PC-3 (cell line): ENCODE results near the gene PCDHGB5. TPM values are rescaled to one million over a fixed set of nuclear protein-coding genes. Genes with fewer than 3 reads are reported as not detected.

Experiments used
- ATAC-seq: fragments of 200-7000 bp; cut with Tn5 transposase; 2 replicates; pipeline ENCODE4 v1.9.1; 2020; ENCODE audit warnings: mild to moderate bottlenecking, moderate library complexity
- BruUV-seq: library from RNA; stranded (reverse); fragments of 400-500 nt; replicated peaks from 2 replicates; lab custom pipeline; 2021; lab: Mats Ljungman, UMichigan
- CTCF ChIA-PET: fragments of 300-600 bp; sonication (Branson Sonifier 250); formaldehyde crosslinking; loops from one replicate; lab custom pipeline; 2022; ENCODE audit warnings: antibody characterized with exemption; lab: Charles Lee
- POLR2A ChIA-PET: fragments of 300-600 bp; sonication (Branson Sonifier 250); formaldehyde crosslinking; loops from one replicate; lab custom pipeline; 2022; ENCODE audit warnings: antibody characterized with exemption; ENCODE audit not compliant: unreplicated experiment; lab: Charles Lee
- DNase-seq: peaks from one replicate; pipeline ENCODE4 v3.0.0-alpha.2; 2015
- H2AFZ ChIP-seq: fragments of 300-600 bp; sonication (generic); 2 replicates; pipeline ENCODE4 v1.6.0; 2016; ENCODE audit warnings: antibody characterized with exemption, low read length
- H3F3A ChIP-seq: fragments of 300-600 bp; sonication (generic); one replicate; pipeline ENCODE4 v1.6.0; 2017; ENCODE audit warnings: antibody characterized with exemption, low read length, control low read depth, mild to moderate bottlenecking; ENCODE audit not compliant: unreplicated experiment
- H3K27ac ChIP-seq: fragments of 300-600 bp; sonication (generic); 2 replicates; pipeline ENCODE4 v1.5.1; 2016; ENCODE audit warnings: mild to moderate bottlenecking, low read length
- H3K27me3 ChIP-seq: fragments of 300-600 bp; sonication (generic); 2 replicates; pipeline ENCODE4 v1.6.1; 2016; ENCODE audit warnings: low read length, mixed read lengths
- H3K36me3 ChIP-seq: fragments of 300-600 bp; sonication (generic); 2 replicates; pipeline ENCODE4 v1.6.1; 2016; ENCODE audit warnings: low read depth, mixed run types, low read length, mixed read lengths
- H3K4me1 ChIP-seq: fragments of 300-600 bp; sonication (generic); 2 replicates; pipeline ENCODE4 v1.5.1; 2016; ENCODE audit warnings: low read length; ENCODE audit not compliant: insufficient read depth
- H3K4me2 ChIP-seq: fragments of 300-600 bp; sonication (generic); 2 replicates; pipeline ENCODE4 v1.6.0; 2016; ENCODE audit warnings: low read length
- H3K4me3 ChIP-seq: fragments of 300-600 bp; sonication (generic); 2 replicates; pipeline ENCODE4 v1.5.1; 2016; ENCODE audit warnings: mild to moderate bottlenecking, low read length, mixed read lengths
- H3K79me2 ChIP-seq: fragments of 300-600 bp; sonication (generic); 2 replicates; pipeline ENCODE4 v1.6.1; 2017; ENCODE audit warnings: low read length, mixed read lengths
- H3K9ac ChIP-seq: fragments of 300-600 bp; sonication (generic); 2 replicates; pipeline ENCODE4 v1.6.0; 2016; ENCODE audit warnings: mild to moderate bottlenecking, low read length
- H3K9me2 ChIP-seq: fragments of 300-600 bp; sonication (generic); replicated peaks from 2 replicates; pipeline ENCODE4 v1.6.1; 2016; ENCODE audit warnings: mixed run types, low read length, mixed read lengths
- H3K9me3 ChIP-seq: fragments of 300-600 bp; sonication (generic); 2 replicates; pipeline ENCODE4 v1.6.1; 2016; ENCODE audit warnings: low read length, mixed read lengths
- H4K20me1 ChIP-seq: fragments of 300-600 bp; sonication (generic); 2 replicates; pipeline ENCODE4 v1.6.1; 2016; ENCODE audit warnings: low read length, mixed read lengths
- EZH2 ChIP-seq: fragments of 300-600 bp; sonication (generic); IDR thresholded peaks from one replicate; pipeline ENCODE4 v1.6.1; 2017; ENCODE audit warnings: antibody characterized with exemption, mild to moderate bottlenecking, low read length; ENCODE audit not compliant: unreplicated experiment
- EZH2phosphoT487 ChIP-seq: fragments of 300-600 bp; sonication (generic); IDR thresholded peaks from 2 replicates; pipeline ENCODE4 v1.6.1; 2018; ENCODE audit warnings: mild to moderate bottlenecking, antibody characterized with exemption, low read length, borderline replicate concordance
- intact Hi-C: fragments of 100-400 bp; cut with micrococcal nuclease; formaldehyde crosslinking; loops from 2 replicates; pipeline ENCODE4 v1.9.0; 2023
- total RNA-seq: library from RNA; depleted of rRNA; stranded (reverse); fragments of >200 nt; gene quantifications from 2 replicates; pipeline ENCODE4 v1.2.3, GENCODE V29; 2014
- TF ChIP-seq, protein P1 (sequence below): fragments of 300-600 bp; sonication (generic); conservative IDR thresholded peaks from 2 replicates; pipeline ENCODE4 v1.5.1; 2017; ENCODE audit warnings: antibody characterized with exemption, low read depth, mild to moderate bottlenecking, low read length

PCDHGB5 gene
- total RNA-seq, 1 experiment from 2014 or later = 9.0 TPM

DNA sequence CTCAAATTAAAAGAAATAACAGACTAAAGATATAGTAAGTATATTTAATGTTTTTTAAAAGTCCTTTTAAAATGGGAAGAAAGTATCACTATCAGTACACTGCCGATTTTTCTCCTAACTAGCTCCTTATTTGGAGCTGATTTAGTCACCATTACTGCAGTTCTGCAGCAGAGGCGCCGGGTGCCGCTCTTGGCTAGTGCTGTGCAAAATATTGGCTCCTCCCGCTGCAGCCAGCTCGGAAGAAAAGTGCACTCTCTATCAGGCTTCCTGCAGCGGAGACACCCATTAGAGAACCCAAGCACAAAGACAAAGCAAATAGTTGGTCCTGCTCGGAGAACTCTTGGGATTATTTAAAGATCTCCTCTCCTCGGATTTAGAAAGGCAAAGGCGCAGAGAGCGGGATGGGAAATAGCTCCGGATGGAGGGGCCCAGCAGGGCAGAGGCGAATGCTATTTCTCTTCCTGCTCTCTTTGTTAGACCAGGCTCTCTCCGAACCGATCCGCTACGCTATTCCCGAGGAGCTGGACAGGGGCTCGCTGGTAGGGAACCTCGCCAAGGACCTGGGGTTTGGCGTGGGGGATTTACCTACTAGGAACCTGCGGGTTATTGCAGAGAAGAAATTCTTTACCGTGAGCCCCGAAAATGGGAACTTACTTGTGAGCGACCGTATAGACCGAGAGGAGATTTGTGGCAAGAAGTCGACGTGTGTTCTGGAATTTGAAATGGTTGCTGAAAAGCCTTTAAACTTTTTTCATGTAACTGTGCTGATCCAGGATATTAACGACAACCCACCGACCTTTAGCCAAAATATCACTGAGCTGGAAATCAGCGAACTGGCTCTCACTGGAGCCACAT lies 27.5 kb upstream of the PCDHGB5 start, which contains the start of gene PCDHGB3:
TSS of gene PCDHGB3 (plus strand) at position 249 of the 855 bp plus-strand sequence. CDS start at position 402, 153 bp downstream.
- no peak within 1 kb of the TSS for H2AFZ ChIP-seq
- ATAC-seq (no peak), DNase-seq (no peak)
- ChIA-PET CTCF (no interaction called here), POLR2A (no interaction called here)
- H3K79me2 ChIP-seq = no peaks in the 10 kb centered on the region
- H3K9ac ChIP-seq = no peak within 1 kb of the TSS
- no peak within 1 kb of the TSS for H3K4me2 ChIP-seq
- H3K4me1 ChIP-seq = no peaks in the 10 kb centered on the region
- H3K4me3 ChIP-seq = no peak within 1 kb of the TSS
- H3F3A ChIP-seq = no peaks in the 10 kb centered on the region
- no peaks in the 10 kb centered on the region; the same call in 1 of the 2 replicates for H3K36me3 ChIP-seq
- H4K20me1 ChIP-seq = no peaks in the 10 kb centered on the region
- TF ChIP-seq, protein P1, sequence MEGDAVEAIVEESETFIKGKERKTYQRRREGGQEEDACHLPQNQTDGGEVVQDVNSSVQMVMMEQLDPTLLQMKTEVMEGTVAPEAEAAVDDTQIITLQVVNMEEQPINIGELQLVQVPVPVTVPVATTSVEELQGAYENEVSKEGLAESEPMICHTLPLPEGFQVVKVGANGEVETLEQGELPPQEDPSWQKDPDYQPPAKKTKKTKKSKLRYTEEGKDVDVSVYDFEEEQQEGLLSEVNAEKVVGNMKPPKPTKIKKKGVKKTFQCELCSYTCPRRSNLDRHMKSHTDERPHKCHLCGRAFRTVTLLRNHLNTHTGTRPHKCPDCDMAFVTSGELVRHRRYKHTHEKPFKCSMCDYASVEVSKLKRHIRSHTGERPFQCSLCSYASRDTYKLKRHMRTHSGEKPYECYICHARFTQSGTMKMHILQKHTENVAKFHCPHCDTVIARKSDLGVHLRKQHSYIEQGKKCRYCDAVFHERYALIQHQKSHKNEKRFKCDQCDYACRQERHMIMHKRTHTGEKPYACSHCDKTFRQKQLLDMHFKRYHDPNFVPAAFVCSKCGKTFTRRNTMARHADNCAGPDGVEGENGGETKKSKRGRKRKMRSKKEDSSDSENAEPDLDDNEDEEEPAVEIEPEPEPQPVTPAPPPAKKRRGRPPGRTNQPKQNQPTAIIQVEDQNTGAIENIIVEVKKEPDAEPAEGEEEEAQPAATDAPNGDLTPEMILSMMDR = no peak
- TF ChIP-seq EZH2phosphoT487 (no peak), EZH2 (no peak)
- intact Hi-C loops = no loop called here
- H3K27ac ChIP-seq = no peak within 1 kb of the TSS
- no peaks in the 10 kb centered on the region for H3K9me3 ChIP-seq
- H3K9me2 ChIP-seq = no peaks in the 10 kb centered on the region
- BruUV-seq = no TSS peak
- no peaks in the 10 kb centered on the region for H3K27me3 ChIP-seq

DNA sequence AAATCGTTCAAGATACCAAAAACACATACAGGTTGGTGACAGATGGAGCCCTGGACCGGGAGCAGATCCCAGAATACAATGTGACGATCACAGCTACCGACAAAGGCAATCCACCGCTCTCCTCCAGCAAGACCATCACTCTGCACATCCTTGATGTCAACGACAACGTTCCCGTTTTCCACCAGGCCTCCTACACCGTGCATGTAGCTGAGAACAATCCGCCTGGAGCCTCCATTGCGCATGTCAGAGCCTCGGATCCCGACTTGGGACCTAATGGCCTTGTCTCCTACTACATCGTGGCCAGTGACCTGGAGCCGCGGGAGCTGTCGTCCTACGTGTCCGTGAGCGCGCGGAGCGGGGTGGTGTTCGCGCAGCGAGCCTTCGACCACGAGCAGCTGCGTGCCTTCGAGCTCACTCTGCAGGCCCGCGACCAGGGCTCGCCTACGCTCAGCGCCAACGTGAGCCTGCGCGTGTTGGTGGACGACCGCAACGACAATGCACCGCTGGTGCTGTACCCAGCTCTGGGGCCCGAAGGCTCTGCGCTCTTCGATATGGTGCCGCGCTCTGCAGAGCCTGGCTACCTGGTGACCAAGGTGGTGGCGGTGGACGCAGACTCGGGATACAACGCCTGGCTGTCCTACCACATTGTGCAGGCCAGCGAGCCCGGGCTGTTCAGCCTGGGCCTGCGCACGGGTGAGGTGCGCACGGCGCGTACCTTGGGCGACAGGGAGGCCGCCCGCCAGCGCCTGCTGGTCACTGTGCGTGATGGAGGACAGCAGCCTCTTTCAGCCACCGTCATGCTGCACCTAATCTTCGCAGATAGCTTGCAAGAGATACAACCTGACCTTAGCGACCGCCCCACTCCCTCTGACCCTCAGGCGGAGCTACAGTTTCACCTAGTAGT lies 25.9 kb upstream of the PCDHGB5 start:
- intact Hi-C loops = no loop called here
- no peak for ATAC-seq
- BruUV-seq = no TSS peak
- H3K4me2 ChIP-seq = no peak overlapping the region
- ChIA-PET POLR2A (no interaction called here), CTCF (no interaction called here)
- TF ChIP-seq EZH2phosphoT487 = no peak
- no peak for TF ChIP-seq EZH2
- TF ChIP-seq, protein P1 = no peak
- no peaks in the 10 kb centered on the region for H3K4me1 ChIP-seq
- H2AFZ ChIP-seq = no peak overlapping the region
- no peaks in the 10 kb centered on the region for H3F3A ChIP-seq
- no peaks in the 10 kb centered on the region for H4K20me1 ChIP-seq
- no peaks in the 10 kb centered on the region for H3K9me2 ChIP-seq
- no peaks in the 10 kb centered on the region for H3K36me3 ChIP-seq
- no peak overlapping the region for H3K4me3 ChIP-seq
- H3K79me2 ChIP-seq = no peaks in the 10 kb centered on the region
- no peaks in the 10 kb centered on the region for H3K9me3 ChIP-seq
- H3K27ac ChIP-seq = no peak overlapping the region
- DNase-seq = no peak
- no peak overlapping the region for H3K9ac ChIP-seq
- H3K27me3 ChIP-seq = no peaks in the 10 kb centered on the region
